Measurements from ENCODE around the gene JPH3. TPM values are rescaled to one million over a fixed set of nuclear protein-coding genes. Genes with fewer than 3 reads are reported as not detected.

JPH3 gene
- polyA plus RNA-seq, 1 donor from 2014 or later: 22.2 TPM

DNA sequence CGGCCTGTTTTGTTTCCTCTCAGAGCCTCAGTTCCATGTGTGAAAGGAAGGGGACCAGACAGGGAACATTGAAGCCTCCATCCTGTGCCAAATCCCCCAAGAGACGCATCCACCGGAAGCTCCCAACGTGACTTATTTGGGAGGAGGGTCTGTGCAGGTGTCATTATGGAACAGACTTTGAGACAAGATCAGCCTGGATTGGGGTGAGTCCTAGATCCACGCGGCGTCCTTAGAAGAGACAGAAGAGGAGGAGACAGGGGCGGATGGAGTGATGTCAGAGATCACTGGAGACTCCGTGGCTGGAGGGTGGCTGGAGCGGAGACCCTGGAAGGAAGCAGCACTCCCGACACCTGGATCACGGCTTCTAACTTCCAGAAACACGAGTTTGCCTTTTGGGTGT is 83.5 kb downstream of the JPH3 start:
- Histone ChIP-seq H3K79me2 (replicated peaks; ENCODE audit: insufficient read depth, low read length) (no peaks in the 10 kb centered on the region), H3K9me2 (ENCODE audit: insufficient read depth, low read length) (no peaks in the 10 kb centered on the region), H4K20me1 (ENCODE audit: insufficient read depth) (no peaks in the 10 kb centered on the region), H3K36me3 (ENCODE audit: insufficient read depth, low read length) (no peaks in the 10 kb centered on the region), H3K27me3 (ENCODE audit: insufficient read depth, low read depth, low read length) (no peaks in the 10 kb centered on the region), H3K9ac (ENCODE audit: low read length) (no peak overlapping the region), H3K4me2 (ENCODE audit: low read length) (no peak overlapping the region), H3K27ac (ENCODE audit: low read length) (no peak overlapping the region), H2AFZ (ENCODE audit: low read depth, low read length) (no peak overlapping the region), H3F3A (ENCODE audit: insufficient read depth, low read length, poor library complexity, severe bottlenecking) (no peaks in the 10 kb centered on the region), H3K9me3 (ENCODE audit: low read length) (no peaks in the 10 kb centered on the region), H3K4me3 (ENCODE audit: low read length) (no peak overlapping the region)
- TF ChIP-seq MXI1 (conservative IDR thresholded peaks at IDR 0.05; ENCODE audit: poor library complexity, severe bottlenecking) (no peak), EP300 (conservative IDR thresholded peaks at IDR 0.05; ENCODE audit: poor library complexity, severe bottlenecking) (no peak), RAD21 (conservative IDR thresholded peaks at IDR 0.05) (no peak), REST (IDR thresholded peaks at IDR 0.05; ENCODE audit: borderline replicate concordance) (no peak), TAF1 (IDR thresholded peaks at IDR 0.05; ENCODE audit: low read depth) (no peak), SMC3 (conservative IDR thresholded peaks at IDR 0.05; ENCODE audit: poor library complexity) (no peak), EZH2 (IDR thresholded peaks at IDR 0.05; ENCODE audit: borderline replicate concordance, insufficient read depth, low read length, poor library complexity, severe bottlenecking) (no peak), POLR2AphosphoS5 (IDR thresholded peaks at IDR 0.05) (no peak)
- TF ChIP-seq, protein P1, sequence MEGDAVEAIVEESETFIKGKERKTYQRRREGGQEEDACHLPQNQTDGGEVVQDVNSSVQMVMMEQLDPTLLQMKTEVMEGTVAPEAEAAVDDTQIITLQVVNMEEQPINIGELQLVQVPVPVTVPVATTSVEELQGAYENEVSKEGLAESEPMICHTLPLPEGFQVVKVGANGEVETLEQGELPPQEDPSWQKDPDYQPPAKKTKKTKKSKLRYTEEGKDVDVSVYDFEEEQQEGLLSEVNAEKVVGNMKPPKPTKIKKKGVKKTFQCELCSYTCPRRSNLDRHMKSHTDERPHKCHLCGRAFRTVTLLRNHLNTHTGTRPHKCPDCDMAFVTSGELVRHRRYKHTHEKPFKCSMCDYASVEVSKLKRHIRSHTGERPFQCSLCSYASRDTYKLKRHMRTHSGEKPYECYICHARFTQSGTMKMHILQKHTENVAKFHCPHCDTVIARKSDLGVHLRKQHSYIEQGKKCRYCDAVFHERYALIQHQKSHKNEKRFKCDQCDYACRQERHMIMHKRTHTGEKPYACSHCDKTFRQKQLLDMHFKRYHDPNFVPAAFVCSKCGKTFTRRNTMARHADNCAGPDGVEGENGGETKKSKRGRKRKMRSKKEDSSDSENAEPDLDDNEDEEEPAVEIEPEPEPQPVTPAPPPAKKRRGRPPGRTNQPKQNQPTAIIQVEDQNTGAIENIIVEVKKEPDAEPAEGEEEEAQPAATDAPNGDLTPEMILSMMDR (IDR thresholded peaks at IDR 0.05; ENCODE audit: poor library complexity, severe bottlenecking): no peak

GRCh38 chr16:87686697-87687096 is 84.4 kb downstream of the JPH3 start:
- TF ChIP-seq EZH2 (IDR thresholded peaks at IDR 0.05; ENCODE audit: borderline replicate concordance, insufficient read depth, low read length, poor library complexity, severe bottlenecking) (no peak), EP300 (conservative IDR thresholded peaks at IDR 0.05; ENCODE audit: poor library complexity, severe bottlenecking) (no peak), MXI1 (conservative IDR thresholded peaks at IDR 0.05; ENCODE audit: poor library complexity, severe bottlenecking) (no peak), TAF1 (IDR thresholded peaks at IDR 0.05; ENCODE audit: low read depth) (no peak), POLR2AphosphoS5 (IDR thresholded peaks at IDR 0.05) (no peak), RAD21 (conservative IDR thresholded peaks at IDR 0.05) (no peak), SMC3 (conservative IDR thresholded peaks at IDR 0.05; ENCODE audit: poor library complexity) (no peak), REST (IDR thresholded peaks at IDR 0.05; ENCODE audit: borderline replicate concordance) (no peak)
- TF ChIP-seq, protein P1 (IDR thresholded peaks at IDR 0.05; ENCODE audit: poor library complexity, severe bottlenecking): no peak
- Histone ChIP-seq H3K27ac (ENCODE audit: low read length) (no peak overlapping the region), H3K9me3 (ENCODE audit: low read length) (no peaks in the 10 kb centered on the region), H3K4me2 (ENCODE audit: low read length) (no peak overlapping the region), H3K36me3 (ENCODE audit: insufficient read depth, low read length) (no peaks in the 10 kb centered on the region), H3K27me3 (ENCODE audit: insufficient read depth, low read depth, low read length) (no peaks in the 10 kb centered on the region), H4K20me1 (ENCODE audit: insufficient read depth) (no peaks in the 10 kb centered on the region), H3K79me2 (replicated peaks; ENCODE audit: insufficient read depth, low read length) (no peaks in the 10 kb centered on the region), H3F3A (ENCODE audit: insufficient read depth, low read length, poor library complexity, severe bottlenecking) (no peaks in the 10 kb centered on the region), H3K9me2 (ENCODE audit: insufficient read depth, low read length) (no peaks in the 10 kb centered on the region), H3K4me3 (ENCODE audit: low read length) (no peak overlapping the region), H2AFZ (ENCODE audit: low read depth, low read length) (no peak overlapping the region), H3K9ac (ENCODE audit: low read length) (no peak overlapping the region)
